ENCODE data around the gene SNAP91.
"Not testable (repeated sequence)": the region's sequence is repeated elsewhere in the genome, so short reads cannot be mapped to it uniquely, and the experiment has no call there.

SNAP91 gene

DNA sequence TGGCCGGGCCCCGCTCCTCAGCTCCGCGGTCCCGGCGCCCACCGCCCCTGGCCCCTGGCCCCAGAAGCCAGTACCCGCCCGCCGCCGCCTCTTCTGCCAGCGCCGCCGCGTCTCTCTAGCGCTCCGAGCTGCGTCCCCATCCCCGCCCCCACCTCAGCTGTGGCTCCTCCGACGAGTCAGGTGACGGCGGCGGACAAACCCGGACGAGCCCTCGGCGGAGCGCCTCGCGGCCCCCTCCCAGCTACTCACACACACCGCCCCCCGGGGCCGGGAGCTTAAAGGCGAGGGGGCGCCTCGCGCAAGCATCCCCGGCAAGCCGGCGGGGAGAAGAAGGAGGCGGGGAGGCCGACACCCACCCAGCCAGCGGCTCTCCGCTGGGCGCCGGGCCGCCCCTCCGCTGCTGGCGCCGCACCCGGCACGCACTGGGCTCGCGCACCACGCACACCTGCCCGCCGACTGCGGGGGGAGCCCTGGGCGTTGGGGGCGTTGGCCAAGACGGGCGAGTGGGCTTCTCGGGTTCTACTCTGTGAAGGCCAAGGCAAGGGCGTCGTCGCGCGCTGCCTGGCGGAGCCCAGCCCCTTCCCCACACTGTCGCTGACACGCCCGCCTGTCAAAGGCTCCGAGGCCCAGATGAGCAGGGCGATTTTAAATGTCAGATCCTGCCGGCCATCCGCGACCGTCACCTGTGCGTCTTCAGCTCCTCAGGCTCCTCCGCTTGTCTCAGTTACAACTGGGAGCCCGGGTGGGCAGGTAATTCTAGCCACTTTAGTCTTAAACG lies at the start of gene SNAP91:
Gene SNAP91 (minus strand): TSS at position 132 of the 778 bp plus-strand sequence. CDS start 1,174 bp downstream, outside the sequence.
- TF ChIP-seq, protein P1, sequence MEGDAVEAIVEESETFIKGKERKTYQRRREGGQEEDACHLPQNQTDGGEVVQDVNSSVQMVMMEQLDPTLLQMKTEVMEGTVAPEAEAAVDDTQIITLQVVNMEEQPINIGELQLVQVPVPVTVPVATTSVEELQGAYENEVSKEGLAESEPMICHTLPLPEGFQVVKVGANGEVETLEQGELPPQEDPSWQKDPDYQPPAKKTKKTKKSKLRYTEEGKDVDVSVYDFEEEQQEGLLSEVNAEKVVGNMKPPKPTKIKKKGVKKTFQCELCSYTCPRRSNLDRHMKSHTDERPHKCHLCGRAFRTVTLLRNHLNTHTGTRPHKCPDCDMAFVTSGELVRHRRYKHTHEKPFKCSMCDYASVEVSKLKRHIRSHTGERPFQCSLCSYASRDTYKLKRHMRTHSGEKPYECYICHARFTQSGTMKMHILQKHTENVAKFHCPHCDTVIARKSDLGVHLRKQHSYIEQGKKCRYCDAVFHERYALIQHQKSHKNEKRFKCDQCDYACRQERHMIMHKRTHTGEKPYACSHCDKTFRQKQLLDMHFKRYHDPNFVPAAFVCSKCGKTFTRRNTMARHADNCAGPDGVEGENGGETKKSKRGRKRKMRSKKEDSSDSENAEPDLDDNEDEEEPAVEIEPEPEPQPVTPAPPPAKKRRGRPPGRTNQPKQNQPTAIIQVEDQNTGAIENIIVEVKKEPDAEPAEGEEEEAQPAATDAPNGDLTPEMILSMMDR (IDR thresholded peaks at IDR 0.05): no peak
- Histone ChIP-seq H3K36me3 (no peaks in the 10 kb centered on the region), H3K9me3 (no peaks in the 10 kb centered on the region), H3K4me3 (ENCODE audit: low read depth in 1 of 2, low read length in 1 of 2) (no peak within 1 kb of the TSS), H3K27me3 (peaks cover 70% of the 10 kb centered on the region), H3K27ac (no peak within 1 kb of the TSS), H3K4me1 (ENCODE audit: control insufficient read depth in 1 of 2, insufficient read depth in 1 of 2, low read depth in 1 of 2, low read length in 1 of 2) (no peaks in the 10 kb centered on the region)

DNA sequence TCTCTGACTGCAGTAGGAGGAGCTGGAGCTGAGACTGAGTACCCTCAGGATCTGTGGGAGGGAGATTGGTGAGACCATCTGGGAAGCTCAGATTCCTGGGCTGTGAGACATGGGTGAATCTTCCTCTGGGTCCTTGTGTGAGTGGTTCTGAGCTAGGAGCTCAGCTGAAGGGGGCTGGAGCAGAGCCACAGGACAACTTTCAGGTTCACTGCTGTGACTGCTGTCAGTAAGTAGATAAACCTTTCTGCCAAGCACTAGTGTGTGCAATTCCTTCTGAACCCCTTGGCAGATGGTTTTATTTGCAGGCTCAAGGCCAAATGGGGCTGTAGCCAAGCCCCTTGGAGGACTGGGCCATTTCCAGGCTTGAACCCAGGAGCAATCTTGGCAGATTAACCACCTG lies 49.6 kb upstream of the SNAP91 start:
- TF ChIP-seq, protein P1 (IDR thresholded peaks at IDR 0.05): no peak
- Histone ChIP-seq H3K4me3 (ENCODE audit: low read depth in 1 of 2, low read length in 1 of 2) (no peak overlapping the region), H3K9me3 (no peaks in the 10 kb centered on the region), H3K27ac (no peak overlapping the region), H3K36me3 (no peaks in the 10 kb centered on the region), H3K4me1 (ENCODE audit: control insufficient read depth in 1 of 2, insufficient read depth in 1 of 2, low read depth in 1 of 2, low read length in 1 of 2) (no peaks in the 10 kb centered on the region), H3K27me3 (no peaks in the 10 kb centered on the region)

DNA sequence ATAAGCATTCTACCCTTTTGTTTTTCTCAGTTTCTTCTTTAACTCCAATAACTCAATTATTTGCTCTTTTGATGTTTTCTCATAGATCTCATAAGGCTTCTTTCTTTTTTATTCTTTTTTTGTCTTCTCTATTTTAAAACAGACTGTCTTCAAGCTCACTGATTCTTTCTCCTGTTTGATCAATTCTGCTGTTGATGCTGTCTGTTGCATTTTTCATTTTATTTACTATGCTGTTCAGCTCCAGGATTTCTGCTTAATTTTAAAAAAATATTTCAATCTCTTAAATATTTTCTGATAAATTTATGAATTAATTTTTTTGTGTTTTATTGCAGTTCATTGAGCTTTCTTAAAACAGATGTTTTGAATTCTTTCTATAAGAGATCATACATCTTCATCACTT lies 48.1 kb upstream of the SNAP91 start:
- no peaks in the 10 kb centered on the region for H3K36me3 ChIP-seq
- no peak overlapping the region for H3K4me3 ChIP-seq (ENCODE audit: low read depth in 1 of 2, low read length in 1 of 2)
- no peak overlapping the region for H3K27ac ChIP-seq
- H3K27me3 ChIP-seq: no peaks in the 10 kb centered on the region
- no peaks in the 10 kb centered on the region for H3K4me1 ChIP-seq (ENCODE audit: control insufficient read depth in 1 of 2, insufficient read depth in 1 of 2, low read depth in 1 of 2, low read length in 1 of 2)
- TF ChIP-seq, protein P1 (IDR thresholded peaks at IDR 0.05): no peak
- no peaks in the 10 kb centered on the region for H3K9me3 ChIP-seq

- H3K36me3 ChIP-seq: no peaks in the 10 kb centered on the region
- no peaks in the 10 kb centered on the region for H3K4me1 ChIP-seq (ENCODE audit: control insufficient read depth in 1 of 2, insufficient read depth in 1 of 2, low read depth in 1 of 2, low read length in 1 of 2)
- no peaks in the 10 kb centered on the region for H3K9me3 ChIP-seq
- no peak overlapping the region for H3K4me3 ChIP-seq (ENCODE audit: low read depth in 1 of 2, low read length in 1 of 2)
- H3K27ac ChIP-seq: no peak overlapping the region
- H3K27me3 ChIP-seq: no peaks in the 10 kb centered on the region
- TF ChIP-seq, protein P1 (IDR thresholded peaks at IDR 0.05): no peak
Measured at GRCh38 chr6:83756565-83756964, 47.7 kb upstream of the SNAP91 start.

- H3K27ac ChIP-seq; H3K4me1 ChIP-seq (ENCODE audit: control insufficient read depth in 1 of 2, insufficient read depth in 1 of 2, low read depth in 1 of 2, low read length in 1 of 2); H3K4me3 ChIP-seq (ENCODE audit: low read depth in 1 of 2, low read length in 1 of 2); H3K36me3 ChIP-seq; H3K9me3 ChIP-seq; H3K27me3 ChIP-seq: not testable (repeated sequence)
Measured at GRCh38 chr6:83752375-83752774, 43.5 kb upstream of the SNAP91 start.

GRCh38 chr6:83741089-83741488 lies 32.2 kb upstream of the SNAP91 start:
- Histone ChIP-seq H3K4me3 (ENCODE audit: low read depth in 1 of 2, low read length in 1 of 2) (no peak overlapping the region), H3K4me1 (ENCODE audit: control insufficient read depth in 1 of 2, insufficient read depth in 1 of 2, low read depth in 1 of 2, low read length in 1 of 2) (no peaks in the 10 kb centered on the region), H3K9me3 (no peaks in the 10 kb centered on the region), H3K27ac (no peak overlapping the region), H3K36me3 (no peaks in the 10 kb centered on the region), H3K27me3 (no peaks in the 10 kb centered on the region)
- TF ChIP-seq, protein P1 (IDR thresholded peaks at IDR 0.05): no peak
